ENCODE data around the gene CDKN1C. TPM values are rescaled to one million over a fixed set of nuclear protein-coding genes. Genes with fewer than 3 reads are reported as not detected.
"Not testable (repeated sequence)": the region's sequence is repeated elsewhere in the genome, so short reads cannot be mapped to it uniquely, and the experiment has no call there.

The CDKN1C gene
- polyA plus RNA-seq, 3 donors, result 22.4 to 254 (median 109) TPM

DNA sequence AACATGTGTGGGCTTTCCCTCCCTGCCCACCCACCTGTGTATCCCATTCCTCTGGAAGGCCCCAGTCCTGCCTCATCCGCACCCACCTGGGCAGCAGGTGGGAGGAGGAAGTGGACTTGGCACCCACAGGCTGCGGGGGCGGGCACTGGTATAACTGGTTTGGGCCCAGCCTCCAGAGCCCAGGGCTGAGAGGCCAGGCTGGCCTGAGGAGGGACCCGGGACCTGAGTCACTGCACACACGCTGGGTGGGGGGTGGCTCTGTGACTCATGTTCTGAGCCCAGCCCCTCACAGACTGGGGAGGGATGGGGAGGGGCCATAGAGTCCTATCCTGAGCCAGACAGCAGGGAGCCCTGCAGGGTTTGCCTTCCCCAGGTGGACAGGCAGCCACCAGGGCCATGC is 26.9 kb upstream of the CDKN1C start:
- WGBS, 3 donors, result 13 to 71% (median 67%) methylated on average over 5 of the region's 5 CpGs
- H3K27ac ChIP-seq (ENCODE audit: low read depth, low read length), result no peak overlapping the region

GRCh38 chr11:2911785-2912391 is 26.3 kb upstream of the CDKN1C start:
- WGBS, 3 donors, result 42 to 84% (median 69%) methylated on average over 11 to 12 of the region's 12 CpGs
- H3K27ac ChIP-seq (ENCODE audit: low read depth, low read length), result no peak overlapping the region

GRCh38 chr11:2911088-2911784 is 25.7 kb upstream of the CDKN1C start:
- H3K27ac ChIP-seq (ENCODE audit: low read depth, low read length), result no peak overlapping the region
- WGBS, 3 donors, result 89 to 90% (median 89%) methylated on average over 8 to 18 of the region's 18 CpGs

- 89 to 94% (median 89%) methylated on average over 13 of the region's 13 CpGs for WGBS, 3 donors
- H3K27ac ChIP-seq (ENCODE audit: low read depth, low read length), result no peak overlapping the region
Measured at GRCh38 chr11:2910401-2910955, 24.9 kb upstream of the CDKN1C start.

DNA sequence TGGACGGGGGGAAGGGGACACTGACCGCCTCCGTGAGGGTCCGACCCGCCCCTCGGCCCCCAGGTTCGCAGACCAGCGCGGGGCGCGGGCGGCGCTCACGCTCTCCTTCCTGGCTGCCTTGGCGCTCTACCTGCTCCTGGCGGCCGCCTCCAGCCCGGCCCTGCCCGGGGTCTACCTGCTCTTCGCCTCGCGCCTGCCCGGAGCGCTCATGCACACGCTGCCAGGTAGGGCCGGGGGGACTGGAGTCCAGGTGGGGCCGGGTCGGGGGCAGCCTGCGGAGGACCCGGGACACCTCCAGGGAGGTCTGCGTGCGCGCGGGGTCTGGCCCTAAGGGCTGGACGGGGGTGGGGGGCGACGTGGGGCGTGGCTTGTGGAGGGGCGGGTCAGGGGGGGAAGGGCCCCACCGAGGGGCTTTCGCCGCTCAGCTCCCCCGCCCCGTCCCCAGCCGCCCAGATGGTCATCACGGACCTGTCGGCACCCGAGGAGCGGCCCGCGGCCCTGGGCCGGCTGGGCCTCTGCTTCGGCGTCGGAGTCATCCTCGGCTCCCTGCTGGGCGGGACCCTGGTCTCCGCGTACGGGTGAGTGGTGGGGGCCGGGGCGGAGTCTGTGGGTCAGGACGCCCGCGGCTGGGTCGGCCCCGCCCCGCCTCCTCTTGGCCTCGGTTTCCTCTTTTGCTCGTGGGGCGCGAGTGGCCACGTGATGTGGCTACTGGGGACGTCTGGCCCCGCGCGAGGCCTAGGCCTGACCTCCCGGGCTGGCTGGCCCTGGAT is 23.7 kb upstream of the CDKN1C start:
- H3K27ac ChIP-seq (ENCODE audit: low read depth, low read length), result no peak overlapping the region

DNA sequence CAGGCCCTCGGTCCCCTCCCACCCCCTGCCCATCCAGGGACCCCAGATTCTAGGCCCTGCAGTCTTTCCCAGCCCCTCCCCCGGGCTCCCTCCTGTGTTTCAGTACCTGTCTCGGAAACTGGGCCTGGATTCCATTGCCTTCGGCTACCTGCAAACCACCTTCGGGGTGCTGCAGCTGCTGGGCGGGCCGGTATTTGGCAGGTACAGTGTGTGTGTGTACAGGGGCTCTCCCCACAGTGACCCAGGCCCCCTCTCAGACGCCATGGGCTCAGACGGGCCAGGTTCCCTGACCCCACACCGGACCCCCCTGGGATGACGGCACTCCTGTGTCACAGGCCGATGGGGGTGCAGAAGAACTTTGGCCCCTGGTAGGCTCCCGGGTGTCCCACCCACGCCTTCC is 22.6 kb upstream of the CDKN1C start:
- H3K27ac ChIP-seq (ENCODE audit: low read depth, low read length), result no peak overlapping the region
- WGBS, 3 donors, result 89 to 95% (median 94%) methylated on average over 12 to 14 of the region's 14 CpGs

More for the DNA sequence above, 23.7 kb upstream of the CDKN1C start:
- WGBS, 3 donors, result 30 to 48% (median 36%) methylated on average over 54 to 77 of the region's 78 CpGs

DNA sequence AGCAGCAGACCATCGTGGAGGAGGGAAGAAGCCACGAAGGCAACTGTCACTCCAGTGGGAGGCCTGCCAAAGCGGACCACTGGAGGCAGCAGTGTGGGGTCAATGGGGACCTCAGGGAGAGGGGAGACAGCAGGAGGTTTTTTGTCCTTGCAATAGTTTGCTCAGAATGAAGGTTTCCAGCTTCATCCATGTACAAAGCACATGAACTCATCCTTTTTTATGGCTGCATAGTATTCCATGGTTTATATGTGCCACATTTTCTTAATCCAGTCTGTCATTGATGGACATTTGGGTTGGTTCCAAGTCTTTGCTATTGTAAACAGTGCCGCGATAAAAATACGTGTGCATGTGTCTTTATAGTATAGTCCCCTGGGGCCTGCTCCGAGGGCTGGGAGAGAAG is 19.7 kb upstream of the CDKN1C start:
- H3K27ac ChIP-seq (ENCODE audit: low read depth, low read length), result not testable (repeated sequence)
- WGBS, 3 donors, result 76 to 86% (median 83%) methylated on average over 7 of the region's 7 CpGs

- WGBS, 3 donors, result 70 to 76% (median 71%) methylated on average over 21 of the region's 21 CpGs
- no peak overlapping the region for H3K27ac ChIP-seq (ENCODE audit: low read depth, low read length)
Measured at GRCh38 chr11:2904153-2905052, 18.8 kb upstream of the CDKN1C start.

- H3K27ac ChIP-seq (ENCODE audit: low read depth, low read length), result no peak overlapping the region
- 69 to 93% (median 83%) methylated on average over 7 of the region's 7 CpGs for WGBS, 3 donors
Measured at GRCh38 chr11:2903672-2904011, 18.1 kb upstream of the CDKN1C start.

DNA sequence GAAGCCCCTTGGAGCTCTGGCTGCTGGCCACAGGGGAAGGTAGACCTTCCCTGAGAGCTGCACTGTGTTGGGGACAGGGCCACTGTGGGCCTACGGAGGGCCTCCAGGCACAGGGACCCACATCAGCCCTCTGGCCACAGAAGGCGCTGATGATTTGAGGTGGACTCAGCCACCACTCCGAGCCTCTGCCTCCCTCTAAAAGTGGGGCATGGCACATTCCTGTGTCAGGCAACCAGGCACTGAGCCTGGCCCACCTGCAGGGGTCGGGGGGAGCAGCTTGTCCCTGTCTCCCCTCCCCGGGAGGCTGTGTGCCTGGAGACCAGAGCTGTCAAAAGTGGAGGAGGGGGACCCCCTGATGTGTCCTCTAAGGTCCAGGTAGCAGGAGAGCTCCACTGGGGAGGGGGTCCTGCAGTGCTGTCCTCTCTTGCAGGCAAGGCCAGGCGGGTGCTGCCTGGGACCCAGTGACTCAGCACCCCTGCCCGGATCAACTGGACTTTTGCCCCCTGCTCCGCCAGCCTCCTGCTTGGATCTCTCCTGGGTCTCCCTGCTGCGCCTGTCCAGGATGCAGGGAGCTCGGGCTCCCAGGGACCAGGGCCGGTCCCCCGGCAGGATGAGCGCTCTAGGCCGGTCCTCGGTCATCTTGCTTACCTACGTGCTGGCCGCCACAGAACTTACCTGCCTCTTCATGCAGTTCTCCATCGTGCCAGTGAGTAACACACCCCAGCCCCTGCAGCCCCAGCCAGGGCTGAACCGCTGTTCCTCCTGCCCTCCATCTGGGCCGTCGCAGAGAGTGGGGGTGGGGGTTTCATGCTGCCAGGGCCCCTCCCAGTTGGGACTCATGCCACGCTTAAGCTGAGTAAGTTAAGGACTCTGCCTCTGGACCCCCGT is 17.5 kb upstream of the CDKN1C start:
- 69 to 81% (median 78%) methylated on average over 23 of the region's 23 CpGs for WGBS, 3 donors
- no peak overlapping the region for H3K27ac ChIP-seq (ENCODE audit: low read depth, low read length)

DNA sequence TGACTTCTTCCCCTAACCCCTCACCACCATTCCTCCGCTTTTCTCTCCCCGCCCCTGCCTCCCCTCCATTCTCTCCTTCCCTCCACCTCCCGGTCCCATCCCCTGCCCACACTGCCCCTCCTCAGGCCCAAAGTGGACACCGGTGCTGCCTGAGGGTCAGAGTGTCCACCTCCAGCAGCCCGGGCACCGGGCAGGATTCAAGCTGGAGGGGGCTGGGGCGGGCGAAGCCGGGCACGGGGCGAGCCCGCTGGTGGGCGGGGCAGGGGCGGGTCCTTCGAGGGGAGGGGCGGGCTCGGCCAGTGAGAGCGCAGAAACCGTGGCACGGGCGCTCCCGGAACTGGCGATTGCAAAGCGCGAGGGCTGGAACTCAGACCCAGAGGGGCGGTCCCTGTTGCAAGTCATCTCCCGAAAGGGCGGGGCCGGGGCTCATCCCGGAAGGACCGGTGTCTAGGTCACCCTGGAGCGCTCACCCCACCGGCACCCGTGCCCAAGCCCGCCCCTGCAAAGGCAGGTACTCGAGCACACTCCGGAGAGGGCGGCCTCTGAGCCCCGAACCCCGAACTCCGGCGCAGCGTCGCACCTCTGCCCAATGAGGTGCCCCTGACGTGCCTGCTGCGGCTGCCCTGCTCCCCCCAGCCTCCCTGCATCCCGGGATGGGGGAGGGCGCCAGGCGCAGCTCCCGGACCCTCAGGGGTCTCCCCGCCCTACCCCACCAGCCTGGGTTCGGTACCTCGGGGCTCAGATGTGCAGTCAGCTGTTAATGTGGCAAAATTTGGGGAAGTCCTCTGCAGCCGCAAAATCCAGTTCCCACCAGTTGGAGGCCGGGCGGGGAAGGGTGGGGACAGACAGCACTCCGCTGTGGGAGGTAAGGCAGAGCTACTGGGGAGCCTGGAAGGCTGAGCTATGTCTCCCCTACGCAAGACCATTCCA is 16.5 kb upstream of the CDKN1C start:
- WGBS, 3 donors, result 5 to 6% (median 6%) methylated on average over 54 to 58 of the region's 58 CpGs
- no peak overlapping the region for H3K27ac ChIP-seq (ENCODE audit: low read depth, low read length)

- 75 to 90% (median 89%) methylated on average over 16 of the region's 16 CpGs for WGBS, 3 donors
- no peak overlapping the region for H3K27ac ChIP-seq (ENCODE audit: low read depth, low read length)
Measured at GRCh38 chr11:2901196-2901796, 15.7 kb upstream of the CDKN1C start.

GRCh38 chr11:2899080-2899783 is 13.7 kb upstream of the CDKN1C start:
- no peak overlapping the region for H3K27ac ChIP-seq (ENCODE audit: low read depth, low read length)
- WGBS, 3 donors, result 47 to 66% (median 54%) methylated on average over 13 of the region's 13 CpGs

DNA sequence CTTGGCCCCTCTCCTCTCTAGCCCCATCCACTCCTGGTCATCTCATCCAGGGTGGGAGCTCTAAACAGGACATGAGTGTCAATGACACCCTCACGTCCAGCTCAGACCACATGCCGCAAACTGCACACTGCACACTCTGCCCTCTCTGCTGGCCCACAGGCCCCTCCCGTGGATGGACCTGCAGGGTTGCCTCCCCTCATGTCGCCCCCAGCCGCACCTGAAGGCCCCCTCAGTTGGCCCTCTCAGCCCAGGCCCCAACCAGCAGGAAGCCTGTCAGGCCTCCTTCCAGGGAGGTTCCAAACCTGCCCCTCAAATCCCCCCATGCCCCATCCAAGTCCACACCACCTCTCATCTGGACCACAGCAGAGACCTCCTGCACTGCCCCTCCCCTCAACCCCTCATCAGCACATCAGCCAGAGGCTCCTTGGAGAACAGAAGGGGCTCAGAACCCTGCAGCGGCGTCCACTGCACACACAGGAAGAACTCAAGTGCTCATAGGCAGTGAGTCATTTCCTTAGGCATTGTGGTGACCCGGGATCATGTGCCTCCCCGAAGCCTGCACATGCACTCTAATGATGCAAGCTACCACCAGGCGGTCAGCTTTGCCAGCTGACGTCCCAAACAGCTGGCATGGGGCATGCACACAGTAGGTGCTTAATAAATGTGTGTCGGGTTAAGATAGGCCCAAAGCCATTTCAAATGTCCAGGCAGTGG is 12.9 kb upstream of the CDKN1C start:
- no peak overlapping the region for H3K27ac ChIP-seq (ENCODE audit: low read depth, low read length)
- WGBS, 3 donors, result 50 to 76% (median 52%) methylated on average over 12 of the region's 12 CpGs

DNA sequence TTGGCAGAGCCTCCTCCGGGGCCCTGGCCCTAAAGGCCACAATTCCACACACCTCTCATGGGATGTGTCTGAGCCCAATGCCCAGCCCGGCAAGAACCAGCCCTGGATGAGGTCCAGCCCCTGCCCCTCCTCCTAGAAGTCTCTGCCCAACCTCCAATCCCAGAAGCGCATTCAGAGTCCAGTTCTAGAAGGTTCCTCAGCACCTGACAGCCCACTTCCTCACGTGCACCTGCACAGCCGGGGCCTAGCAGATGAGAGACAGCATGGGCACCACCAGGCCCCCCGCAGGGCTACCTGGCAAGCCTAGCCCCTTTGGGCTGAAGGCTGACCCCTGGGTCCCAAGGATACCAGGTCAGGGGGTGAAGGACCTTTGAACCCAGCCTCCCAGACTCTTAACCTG is 11.5 kb upstream of the CDKN1C start:
- WGBS, 3 donors, result 90 to 94% (median 92%) methylated on average over 6 of the region's 6 CpGs
- no peak overlapping the region for H3K27ac ChIP-seq (ENCODE audit: low read depth, low read length)

Measured in adipose tissue (tissue), 3 donors.